HG02759 (cell line): ENCODE results near the gene TNS4.

Experiments used
- ATAC-seq: cut with Tn5 transposase; IDR thresholded peaks from one replicate; pipeline ENCODE4 v1.9.1; 2021; ENCODE audit warnings: mild to moderate bottlenecking, moderate library complexity; ENCODE audit not compliant: unreplicated experiment

The TNS4 gene

GRCh38 chr17:40443196-40443987, 58.0 kb downstream of the TNS4 start, which contains the start of gene IGFBP4:
IGFBP4 (plus strand) TSS chr17:40443450; CDS start chr17:40443736, 286 bp downstream.
- no peak for ATAC-seq

DNA sequence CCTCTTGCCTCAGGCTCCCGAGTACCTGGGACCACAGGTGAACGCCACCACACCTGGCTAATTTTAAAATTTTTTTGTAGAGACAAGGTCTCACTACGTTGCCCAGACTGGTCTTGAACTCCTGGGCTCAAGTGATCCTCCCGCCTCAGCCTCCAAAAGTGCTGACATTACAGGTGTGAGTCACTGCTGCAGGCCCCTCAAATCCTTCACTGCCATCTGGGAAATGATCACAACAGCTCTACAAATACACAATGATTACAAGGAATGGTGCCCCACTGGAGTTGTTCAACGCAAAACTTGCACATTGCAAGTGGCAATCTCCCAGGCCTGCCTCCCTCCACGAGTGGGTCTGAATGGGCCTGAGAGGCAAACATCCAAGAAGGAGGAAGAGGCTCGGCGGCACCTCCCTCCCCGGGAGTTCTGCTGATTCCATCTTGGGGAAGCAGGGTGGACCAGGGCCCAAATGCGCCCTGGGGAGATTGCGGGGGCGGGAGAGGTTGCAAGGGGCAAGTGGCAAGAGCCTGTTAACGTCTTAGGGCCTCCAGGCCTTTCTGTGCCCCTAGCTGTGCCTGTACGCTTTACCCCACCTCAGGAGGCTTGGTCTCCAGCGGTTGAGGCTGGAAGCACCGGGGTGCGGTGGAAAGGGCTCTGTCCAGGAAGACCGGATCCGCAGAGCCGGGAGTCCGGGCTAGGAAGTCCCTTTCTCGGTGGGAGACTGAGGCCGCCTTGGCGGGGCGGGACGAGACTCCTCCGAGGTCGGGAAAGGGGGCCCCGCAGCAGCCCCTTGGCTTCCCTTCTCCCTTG, 58.8 kb downstream of the TNS4 start:
- no peak for ATAC-seq

DNA sequence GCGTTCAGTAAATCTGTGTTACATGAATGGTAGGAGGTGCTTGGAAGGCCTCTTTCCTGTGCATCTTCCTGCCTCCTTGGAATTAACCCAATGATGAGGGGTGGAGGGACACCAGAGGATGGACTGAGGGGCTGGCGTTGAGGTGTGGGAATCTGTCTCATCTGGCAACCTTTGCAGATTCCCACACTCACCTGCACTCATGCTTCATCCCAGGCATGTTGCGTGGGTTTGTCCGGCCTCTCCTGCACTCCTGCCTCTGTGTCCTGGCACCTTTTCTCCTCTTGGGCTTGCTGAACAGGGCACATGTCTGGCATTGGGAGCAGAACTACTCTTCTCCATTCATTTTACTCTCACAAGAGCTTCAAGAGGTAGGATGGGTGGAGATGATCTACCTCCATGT, 61.3 kb downstream of the TNS4 start:
- no peak for ATAC-seq

DNA sequence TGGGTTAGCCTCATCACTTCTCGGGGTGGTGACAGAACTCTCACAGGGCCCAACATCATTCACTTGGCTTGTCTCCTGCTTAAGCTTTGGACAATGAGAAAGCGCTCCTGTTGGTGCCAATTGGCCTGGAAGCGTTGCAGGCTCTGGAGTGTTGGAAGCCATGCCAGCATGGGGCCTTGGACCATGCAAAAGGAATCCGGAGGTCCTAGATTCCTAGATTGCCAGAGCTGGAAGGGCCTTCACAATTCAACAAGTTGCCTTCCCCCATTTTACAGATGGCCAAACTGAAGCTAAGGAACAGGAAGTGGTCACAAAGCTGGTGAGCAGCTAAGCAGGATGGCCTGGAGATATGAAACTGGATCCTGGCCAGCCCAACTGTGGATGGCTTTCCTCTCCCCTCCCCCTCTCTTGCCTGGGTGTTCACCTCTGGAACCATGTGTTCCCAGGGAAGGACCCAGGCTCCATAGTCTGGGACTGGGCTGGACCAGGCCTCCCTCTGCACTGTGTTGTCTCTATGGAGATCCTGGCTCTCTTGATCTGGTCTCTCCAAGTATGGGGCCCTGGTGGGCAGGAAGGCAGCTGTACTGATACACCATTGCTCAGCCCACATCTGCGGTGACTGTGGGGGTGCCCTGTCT, 64.2 kb downstream of the TNS4 start:
- ATAC-seq: no peak

- ATAC-seq: no peak
Observed at GRCh38 chr17:40436636-40437035, 64.8 kb downstream of the TNS4 start.

DNA sequence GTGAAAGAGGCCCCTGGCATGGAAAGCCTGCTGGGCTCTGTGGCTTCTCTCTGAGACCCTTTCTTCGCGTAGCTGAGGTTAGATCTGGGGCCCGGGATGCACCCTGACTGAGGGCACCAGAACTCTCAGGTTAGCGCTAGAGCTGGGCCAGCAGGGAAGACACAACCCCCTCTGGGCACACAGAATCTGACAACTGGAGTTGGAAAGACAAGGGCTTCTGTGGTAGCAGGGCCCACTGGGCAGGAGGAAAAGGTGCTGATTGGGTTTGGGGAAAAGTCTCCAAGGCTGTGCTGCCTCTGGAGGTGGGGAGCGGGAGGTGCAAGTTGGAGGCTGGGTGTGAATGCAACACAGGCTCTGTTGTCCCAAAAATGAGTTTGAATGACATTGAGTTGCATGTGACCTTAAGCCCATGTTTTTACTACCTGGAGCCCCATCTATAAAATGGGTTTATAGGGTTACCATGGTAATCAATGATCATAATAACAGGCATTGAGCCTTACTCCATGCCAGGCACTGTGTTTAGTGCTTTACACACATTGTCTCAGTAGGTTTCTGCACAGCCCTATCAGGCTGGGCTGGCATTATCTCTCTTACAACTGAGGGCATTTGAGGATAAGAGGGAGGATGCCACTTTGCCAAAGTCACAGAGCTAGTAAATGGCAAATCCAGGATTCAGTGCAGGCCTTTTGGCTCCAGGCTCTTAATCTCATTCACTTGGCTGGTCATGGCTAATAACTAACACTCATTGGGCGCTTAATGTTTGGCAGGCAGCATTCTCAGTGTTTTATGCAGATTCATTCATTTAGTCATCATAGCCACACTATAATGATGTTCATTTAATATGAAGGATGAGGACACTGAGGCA, 67.6 kb downstream of the TNS4 start:
- ATAC-seq: no peak

GRCh38 chr17:40432864-40433528, 68.4 kb downstream of the TNS4 start:
- no peak for ATAC-seq

GRCh38 chr17:40431231-40431602, 70.2 kb downstream of the TNS4 start:
- no peak for ATAC-seq

DNA sequence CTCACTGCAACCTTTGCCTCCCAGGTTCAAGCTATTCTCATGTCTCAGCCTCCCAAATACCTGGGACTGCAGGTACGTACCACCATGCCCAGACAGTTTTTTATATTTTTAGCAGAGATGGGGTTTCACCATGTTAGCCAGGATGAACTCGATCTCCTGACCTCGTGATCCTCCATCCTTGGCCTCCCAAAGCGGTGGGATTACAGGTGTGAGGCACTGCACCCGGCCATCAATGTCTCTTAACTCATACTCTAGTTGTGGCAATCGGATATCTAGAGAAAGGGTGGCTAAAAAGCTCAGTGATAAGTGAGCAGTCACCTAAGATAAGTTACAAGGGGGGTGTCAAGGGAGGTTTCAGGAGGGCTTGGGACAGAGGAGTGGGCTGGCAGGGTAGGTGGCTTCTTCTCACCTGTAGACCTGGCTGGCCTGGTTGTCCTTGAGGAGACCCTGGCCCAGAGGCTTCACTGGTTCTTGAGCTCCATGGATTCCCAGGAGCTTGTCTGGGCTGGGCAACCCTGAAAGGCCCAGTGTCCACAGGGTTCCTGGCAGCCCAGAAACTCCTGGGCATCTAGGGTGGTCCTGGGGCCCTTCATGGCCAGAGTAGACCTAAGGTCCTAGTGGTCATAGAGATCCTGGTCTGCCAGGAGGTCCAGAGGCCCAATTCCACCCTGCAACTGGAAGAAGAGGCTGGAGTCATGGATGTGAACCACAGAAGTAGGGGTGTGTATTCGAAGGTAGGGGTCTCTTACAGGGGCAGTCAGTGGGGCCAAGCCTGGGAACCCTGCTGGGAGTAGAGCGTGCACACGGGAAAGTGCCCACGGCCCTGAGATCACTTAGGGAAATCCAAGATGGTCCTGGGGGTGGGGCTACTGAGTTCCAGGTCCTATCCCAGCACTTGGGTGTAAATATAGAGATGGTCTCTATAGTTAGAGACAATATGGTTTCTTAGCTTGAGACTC, 70.9 kb downstream of the TNS4 start:
- no peak for ATAC-seq

GRCh38 chr17:40427002-40427491, 74.4 kb downstream of the TNS4 start:
- ATAC-seq: no peak
